Mesodermal cell (in vitro differentiated cells): Measurements from ENCODE around the gene TM9SF1.
"Not testable (repeated sequence)": the region's sequence is repeated elsewhere in the genome, so short reads cannot be mapped to it uniquely, and the experiment has no call there.

Experiments used
- H3K27ac ChIP-seq: 2 replicates; pipeline ENCODE4 v1.7.0; 2013; ENCODE audit warnings: mild to moderate bottlenecking, low read depth, low read length, moderate library complexity; ENCODE audit not compliant: severe bottlenecking
- H3K36me3 ChIP-seq: 2 replicates; pipeline ENCODE4 v1.7.1; 2013; ENCODE audit warnings: mild to moderate bottlenecking, low read length, moderate library complexity; ENCODE audit not compliant: control insufficient read depth, insufficient read depth
- H3K4me1 ChIP-seq: one replicate; pipeline ENCODE4 v1.7.1; 2013; ENCODE audit warnings: mild to moderate bottlenecking, low read length; ENCODE audit not compliant: insufficient read depth, control insufficient read depth, poor library complexity, severe bottlenecking
- H3K4me3 ChIP-seq: 2 replicates; pipeline ENCODE4 v1.7.0; 2013; ENCODE audit warnings: low read length, control low read depth, mild to moderate bottlenecking; ENCODE audit not compliant: insufficient read depth, poor library complexity, severe bottlenecking; ENCODE audit errors: extremely low read depth
- H3K9me3 ChIP-seq: 2 replicates; pipeline ENCODE4 v1.7.1; 2013; ENCODE audit warnings: mild to moderate bottlenecking, low read length, moderate library complexity; ENCODE audit not compliant: control insufficient read depth
- WGBS, 2 experiments: methylation state at CpG; one replicate each; pipeline ENCODE4 v1.1.5; 2013; ENCODE audit warnings: missing lambda C conversion rate in 2 of 2; ENCODE audit not compliant: insufficient coverage in 2 of 2; 5-methylcytosine and 5-hydroxymethylcytosine counted together

TM9SF1 gene

GRCh38 chr14:24234095-24235005, 39.1 kb upstream of the TM9SF1 start:
- WGBS, 2 experiments, result 88 to 96% methylated on average over 2 of the region's 3 CpGs
- H3K4me1 ChIP-seq, result peaks cover 14% of the 10 kb centered on the region
- peaks cover 55% of the 10 kb centered on the region for H3K36me3 ChIP-seq
- peak overlapping the region; percentile 86 for H3K4me3 ChIP-seq
- no peak overlapping the region for H3K27ac ChIP-seq
- no peaks in the 10 kb centered on the region for H3K9me3 ChIP-seq

GRCh38 chr14:24233538-24233866, 38.3 kb upstream of the TM9SF1 start:
- Histone ChIP-seq H3K4me1 (peaks cover 6% of the 10 kb centered on the region), H3K27ac (no peak overlapping the region), H3K9me3 (no peaks in the 10 kb centered on the region), H3K4me3 (peak overlapping the region; percentile 86), H3K36me3 (peaks cover 52% of the 10 kb centered on the region)
- 86 to 100% methylated on average over 2 of the region's 2 CpGs for WGBS, 2 experiments

GRCh38 chr14:24232645-24233537, 37.6 kb upstream of the TM9SF1 start, which contains the start of gene GMPR2:
Gene GMPR2, plus strand, starts transcription at chr14:24232929. Its CDS starts 325 bp downstream, at chr14:24233254.
- H3K4me1 ChIP-seq, result peaks cover 6% of the 10 kb centered on the region
- peaks cover 52% of the 10 kb centered on the region for H3K36me3 ChIP-seq
- peak within 1 kb of the TSS; percentile 87 for H3K27ac ChIP-seq
- WGBS, 2 experiments, result 14 to 16% methylated on average over 25 to 28 of the region's 38 CpGs
- H3K4me3 ChIP-seq, result peak within 1 kb of the TSS; percentile 86
- no peaks in the 10 kb centered on the region for H3K9me3 ChIP-seq

GRCh38 chr14:24232121-24232644, 36.9 kb upstream of the TM9SF1 start, which contains the start of gene NEDD8:
Gene NEDD8, minus strand, starts transcription at chr14:24232367. Its CDS starts 100 bp downstream, at chr14:24232267.
- peaks cover 49% of the 10 kb centered on the region for H3K36me3 ChIP-seq
- peak within 1 kb of the TSS; percentile 87 for H3K27ac ChIP-seq
- H3K9me3 ChIP-seq, result no peaks in the 10 kb centered on the region
- peak within 1 kb of the TSS; percentile 86 for H3K4me3 ChIP-seq
- WGBS, 2 experiments, result 0% methylated on average over 21 to 23 of the region's 30 CpGs
- H3K4me1 ChIP-seq, result peaks cover 6% of the 10 kb centered on the region

GRCh38 chr14:24231263-24232120, 36.3 kb upstream of the TM9SF1 start:
- Histone ChIP-seq H3K4me1 (peaks cover 6% of the 10 kb centered on the region), H3K9me3 (no peaks in the 10 kb centered on the region), H3K36me3 (peaks cover 43% of the 10 kb centered on the region), H3K4me3 (peak overlapping the region; percentile 86), H3K27ac (peak overlapping the region; percentile 23)
- WGBS, 2 experiments, result 5 to 9% methylated on average over 19 to 20 of the region's 23 CpGs

GRCh38 chr14:24228902-24229301, 33.7 kb upstream of the TM9SF1 start:
- H3K36me3 ChIP-seq, result peaks cover 34% of the 10 kb centered on the region
- WGBS, 2 experiments, result 0% methylated on average over 1 of the region's 1 CpG
- peaks cover 10% of the 10 kb centered on the region for H3K4me1 ChIP-seq
- H3K27ac ChIP-seq, result no peak overlapping the region
- no peaks in the 10 kb centered on the region for H3K9me3 ChIP-seq
- no peak overlapping the region for H3K4me3 ChIP-seq

- no CpG with 5 or more reads among the region's 1 CpG for WGBS, 2 experiments
- H3K27ac ChIP-seq, result no peak overlapping the region
- no peaks in the 10 kb centered on the region for H3K9me3 ChIP-seq
- peaks cover 33% of the 10 kb centered on the region for H3K36me3 ChIP-seq
- H3K4me3 ChIP-seq, result no peak overlapping the region
- peaks cover 4% of the 10 kb centered on the region for H3K4me1 ChIP-seq
Observed at GRCh38 chr14:24226473-24226872, 31.2 kb upstream of the TM9SF1 start.

GRCh38 chr14:24224618-24225071, 29.4 kb upstream of the TM9SF1 start:
- Histone ChIP-seq H3K9me3 (no peaks in the 10 kb centered on the region), H3K4me1 (peaks cover 4% of the 10 kb centered on the region), H3K27ac (no peak overlapping the region), H3K36me3 (peaks cover 36% of the 10 kb centered on the region), H3K4me3 (no peak overlapping the region)
- 98 to 100% methylated on average over 7 of the region's 7 CpGs for WGBS, 2 experiments

GRCh38 chr14:24222987-24223386, 27.7 kb upstream of the TM9SF1 start:
- 96 to 100% methylated on average over 2 to 4 of the region's 4 CpGs for WGBS, 2 experiments

GRCh38 chr14:24219521-24219920, 24.3 kb upstream of the TM9SF1 start:
- Histone ChIP-seq H3K4me3 (no peak overlapping the region), H3K27ac (no peak overlapping the region), H3K9me3 (no peaks in the 10 kb centered on the region), H3K4me1 (no peaks in the 10 kb centered on the region), H3K36me3 (peaks cover 22% of the 10 kb centered on the region)
- 80 to 90% methylated on average over 1 to 2 of the region's 3 CpGs for WGBS, 2 experiments

More at GRCh38 chr14:24222987-24223386, 27.7 kb upstream of the TM9SF1 start:
- H3K27ac ChIP-seq, H3K9me3 ChIP-seq, H3K4me1 ChIP-seq, H3K4me3 ChIP-seq: not testable (repeated sequence)
- peaks cover 39% of the 10 kb centered on the region for H3K36me3 ChIP-seq
